Smooth muscle cell (in vitro differentiated cells): ENCODE data around the gene NR5A1. TPM values are rescaled to one million over a fixed set of nuclear protein-coding genes. Genes with fewer than 3 reads are reported as not detected.

Experiments
- DNase-seq: peaks from one replicate; lab custom pipeline; 2025; ENCODE audit not compliant: unreplicated experiment; lab: John Stamatoyannopoulos, UW
- H2AFZ ChIP-seq: fragments of 200-600 bp; sonication (generic); 2 replicates; pipeline ENCODE4 v1.6.0; 2016; ENCODE audit warnings: antibody characterized with exemption, low read depth, mild to moderate bottlenecking
- H3F3A ChIP-seq: fragments of 200-600 bp; sonication (generic); 2 replicates; pipeline ENCODE4 v1.6.0; 2017; ENCODE audit warnings: antibody characterized with exemption, low read depth
- H3K27ac ChIP-seq: fragments of 200-600 bp; sonication (generic); 2 replicates; pipeline ENCODE4 v1.5.1; 2016; ENCODE audit warnings: low read depth, mild to moderate bottlenecking
- H3K27me3 ChIP-seq: fragments of 200-600 bp; sonication (generic); 2 replicates; pipeline ENCODE4 v1.6.1; 2016; ENCODE audit warnings: low read depth, mild to moderate bottlenecking
- H3K36me3 ChIP-seq: fragments of 200-600 bp; sonication (generic); 2 replicates; pipeline ENCODE4 v1.5.1; 2016; ENCODE audit warnings: low read depth
- H3K4me1 ChIP-seq: fragments of 200-600 bp; sonication (generic); 2 replicates; pipeline ENCODE4 v1.5.1; 2016; ENCODE audit warnings: low read depth
- H3K4me2 ChIP-seq: fragments of 200-600 bp; sonication (generic); 2 replicates; pipeline ENCODE4 v1.6.0; 2016; ENCODE audit warnings: mild to moderate bottlenecking
- H3K4me3 ChIP-seq: fragments of 200-600 bp; sonication (generic); 2 replicates; pipeline ENCODE4 v1.5.1; 2016; ENCODE audit warnings: mild to moderate bottlenecking
- H3K79me2 ChIP-seq: fragments of 200-600 bp; sonication (generic); 2 replicates; pipeline ENCODE4 v1.6.0; 2016; ENCODE audit warnings: low read depth, mild to moderate bottlenecking
- H3K9ac ChIP-seq: fragments of 200-600 bp; sonication (generic); 2 replicates; pipeline ENCODE4 v1.6.0; 2016; ENCODE audit warnings: low read depth
- H3K9me3 ChIP-seq: fragments of 200-600 bp; sonication (generic); replicated peaks from 2 replicates; pipeline ENCODE4 v1.5.1; 2016; ENCODE audit warnings: low read depth
- H4K20me1 ChIP-seq: fragments of 200-600 bp; sonication (generic); 2 replicates; pipeline ENCODE4 v1.6.0; 2016; ENCODE audit warnings: low read depth
- WGBS: methylation state at CpG from one replicate; pipeline ENCODE4 v1.1.7; 2016; ENCODE audit warnings: low lambda C conversion rate; 5-methylcytosine and 5-hydroxymethylcytosine counted together
- polyA plus RNA-seq: library from polyadenylated mRNA; unstranded; fragments of >200 nt; fragmentation: Nextera tagmentation; extraction: Ambion mirVana; gene quantifications from 2 replicates; pipeline ENCODE4 v1.2.1, GENCODE V29; 2016
- total RNA-seq: library from RNA; depleted of rRNA; stranded (reverse); fragments of >200 nt; gene quantifications from 2 replicates; pipeline ENCODE4 v1.2.3, GENCODE V29; 2014
- TF ChIP-seq, protein P1 (sequence below): fragments of 200-600 bp; sonication (generic); IDR thresholded peaks from 2 replicates; pipeline ENCODE4 v1.5.1; 2017; ENCODE audit warnings: borderline replicate concordance, mild to moderate bottlenecking, antibody characterized with exemption; ENCODE audit not compliant: insufficient read depth, poor library complexity, severe bottlenecking

Gene NR5A1
- total and polyA plus RNA-seq, 2 experiments from 2014 or later, result not detected

DNA sequence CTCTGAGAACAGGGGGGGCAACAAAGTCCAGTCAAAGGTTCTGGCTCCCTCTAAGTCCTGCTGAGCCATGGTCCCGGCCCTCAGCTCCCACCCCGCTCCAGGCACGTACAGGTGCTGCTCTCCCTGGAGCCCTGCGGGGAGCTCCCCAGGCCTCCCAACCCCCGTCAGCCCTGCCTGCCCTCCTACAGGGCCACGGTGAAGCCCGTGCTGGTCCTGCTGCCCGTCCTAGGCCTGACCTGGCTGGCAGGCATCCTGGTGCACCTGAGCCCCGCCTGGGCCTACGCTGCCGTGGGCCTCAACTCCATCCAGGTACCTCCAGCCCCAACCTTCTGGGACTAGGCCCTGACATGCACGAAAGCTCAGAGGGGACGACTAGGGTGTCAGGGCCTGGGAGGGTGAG is 36.9 kb downstream of the NR5A1 start:
- Histone ChIP-seq H3K79me2 (no peaks in the 10 kb centered on the region), H3F3A (no peaks in the 10 kb centered on the region), H3K27ac (no peak overlapping the region), H3K4me2 (no peak overlapping the region), H2AFZ (no peak overlapping the region), H3K27me3 (no peaks in the 10 kb centered on the region), H3K9ac (no peak overlapping the region), H3K36me3 (no peaks in the 10 kb centered on the region), H4K20me1 (no peaks in the 10 kb centered on the region), H3K4me1 (no peaks in the 10 kb centered on the region), H3K9me3 (no peaks in the 10 kb centered on the region), H3K4me3 (no peak overlapping the region)
- WGBS, result 91% methylated on average over 13 of the region's 13 CpGs
- TF ChIP-seq, protein P1, sequence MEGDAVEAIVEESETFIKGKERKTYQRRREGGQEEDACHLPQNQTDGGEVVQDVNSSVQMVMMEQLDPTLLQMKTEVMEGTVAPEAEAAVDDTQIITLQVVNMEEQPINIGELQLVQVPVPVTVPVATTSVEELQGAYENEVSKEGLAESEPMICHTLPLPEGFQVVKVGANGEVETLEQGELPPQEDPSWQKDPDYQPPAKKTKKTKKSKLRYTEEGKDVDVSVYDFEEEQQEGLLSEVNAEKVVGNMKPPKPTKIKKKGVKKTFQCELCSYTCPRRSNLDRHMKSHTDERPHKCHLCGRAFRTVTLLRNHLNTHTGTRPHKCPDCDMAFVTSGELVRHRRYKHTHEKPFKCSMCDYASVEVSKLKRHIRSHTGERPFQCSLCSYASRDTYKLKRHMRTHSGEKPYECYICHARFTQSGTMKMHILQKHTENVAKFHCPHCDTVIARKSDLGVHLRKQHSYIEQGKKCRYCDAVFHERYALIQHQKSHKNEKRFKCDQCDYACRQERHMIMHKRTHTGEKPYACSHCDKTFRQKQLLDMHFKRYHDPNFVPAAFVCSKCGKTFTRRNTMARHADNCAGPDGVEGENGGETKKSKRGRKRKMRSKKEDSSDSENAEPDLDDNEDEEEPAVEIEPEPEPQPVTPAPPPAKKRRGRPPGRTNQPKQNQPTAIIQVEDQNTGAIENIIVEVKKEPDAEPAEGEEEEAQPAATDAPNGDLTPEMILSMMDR, result no peak
- no peak for DNase-seq

DNA sequence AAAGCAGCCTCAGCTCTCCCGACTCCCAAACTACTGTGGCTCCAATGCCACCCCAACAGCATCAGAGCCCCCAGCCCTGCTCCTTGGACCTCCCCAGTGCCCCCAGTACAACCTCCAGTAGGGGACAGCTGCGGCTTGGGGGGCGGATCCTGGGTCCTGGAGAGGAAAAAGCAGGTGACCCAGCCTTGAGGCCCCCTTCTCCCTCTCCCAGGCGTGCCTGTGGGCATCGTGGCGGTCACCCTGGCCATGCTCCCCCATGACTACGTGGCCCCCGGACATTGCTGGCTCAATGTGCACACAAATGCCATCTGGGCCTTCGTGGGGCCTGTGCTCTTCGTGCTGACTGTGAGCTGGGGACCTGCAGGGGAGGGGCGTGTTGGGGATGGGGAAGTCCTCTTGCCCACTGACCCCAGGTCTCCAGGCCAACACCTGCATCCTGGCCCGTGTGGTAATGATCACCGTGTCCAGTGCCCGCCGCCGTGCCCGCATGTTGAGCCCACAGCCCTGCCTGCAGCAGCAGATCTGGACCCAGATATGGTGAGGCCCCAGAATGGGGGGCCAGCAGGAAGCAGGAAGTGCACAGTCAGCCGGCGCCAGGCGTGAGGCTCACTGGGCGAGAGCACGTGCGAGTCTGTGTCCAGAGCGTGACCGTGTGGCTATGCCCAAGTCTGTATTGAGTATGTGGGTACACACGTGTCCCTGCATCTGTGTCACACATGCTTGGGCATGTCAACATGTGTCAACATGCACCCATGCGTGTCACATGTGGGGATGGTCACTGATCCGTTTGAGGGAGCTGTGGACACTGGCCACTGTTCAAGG is 38.0 kb downstream of the NR5A1 start:
- H3K79me2 ChIP-seq, result no peaks in the 10 kb centered on the region
- no peaks in the 10 kb centered on the region for H3K9me3 ChIP-seq
- H3K36me3 ChIP-seq, result no peaks in the 10 kb centered on the region
- 92% methylated on average over 28 of the region's 28 CpGs for WGBS
- DNase-seq, result no peak
- no peak overlapping the region for H3K4me2 ChIP-seq
- no peaks in the 10 kb centered on the region for H3F3A ChIP-seq
- no peaks in the 10 kb centered on the region for H3K27me3 ChIP-seq
- H2AFZ ChIP-seq, result no peak overlapping the region
- TF ChIP-seq, protein P1, result no peak
- H4K20me1 ChIP-seq, result no peaks in the 10 kb centered on the region
- no peak overlapping the region for H3K9ac ChIP-seq
- H3K4me1 ChIP-seq, result no peaks in the 10 kb centered on the region
- no peak overlapping the region for H3K27ac ChIP-seq
- no peak overlapping the region for H3K4me3 ChIP-seq

DNA sequence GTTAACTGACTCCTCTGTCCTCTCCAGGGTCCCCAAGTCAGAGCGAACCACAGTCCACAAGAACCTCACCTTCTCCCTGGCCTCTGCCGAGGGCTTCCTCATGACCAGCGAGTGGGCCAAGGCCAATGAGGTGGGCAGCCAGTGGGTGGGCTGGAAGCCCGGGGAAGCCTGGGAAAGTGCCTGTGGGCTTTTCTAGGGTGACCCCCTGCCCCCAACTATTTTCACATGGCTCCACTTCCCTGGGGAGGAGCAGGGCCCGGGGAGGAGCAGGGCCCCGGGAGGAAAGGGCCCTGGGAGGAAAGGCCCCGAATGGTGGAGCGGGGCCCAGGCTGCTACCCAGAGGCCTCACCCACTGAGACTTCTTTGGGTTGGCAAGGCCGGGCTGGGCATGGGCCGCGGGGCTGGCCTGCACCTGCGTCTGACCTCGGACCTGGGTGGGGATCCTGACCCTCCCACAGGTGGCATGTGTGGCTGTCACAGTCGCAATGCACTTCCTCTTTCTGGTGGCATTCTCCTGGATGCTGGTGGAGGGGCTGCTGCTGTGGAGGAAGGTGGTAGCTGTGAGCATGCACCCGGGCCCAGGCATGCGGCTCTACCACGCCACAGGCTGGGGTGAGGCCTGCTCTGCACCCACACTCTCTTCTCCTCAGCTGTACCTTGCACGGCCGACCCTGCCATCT is 39.0 kb downstream of the NR5A1 start:
- TF ChIP-seq, protein P1, result no peak
- no peaks in the 10 kb centered on the region for H3K4me1 ChIP-seq
- no peaks in the 10 kb centered on the region for H4K20me1 ChIP-seq

More for the DNA sequence above, 39.0 kb downstream of the NR5A1 start:
- Histone ChIP-seq H3K79me2 (no peaks in the 10 kb centered on the region), H3K36me3 (no peaks in the 10 kb centered on the region), H3K4me2 (no peak overlapping the region), H3K9me3 (no peaks in the 10 kb centered on the region), H3K27ac (no peak overlapping the region), H3K4me3 (no peak overlapping the region), H3K27me3 (no peaks in the 10 kb centered on the region), H2AFZ (no peak overlapping the region), H3K9ac (no peak overlapping the region), H3F3A (no peaks in the 10 kb centered on the region)
- WGBS, result 94% methylated on average over 18 of the region's 19 CpGs
- no peak for DNase-seq
